NK-92 (cell line): Measurements from ENCODE around the gene CCDC182.

Experiments
- DNase-seq: peaks from one replicate; lab custom pipeline; 2025; ENCODE audit not compliant: unreplicated experiment; lab: John Stamatoyannopoulos, UW

Gene CCDC182

GRCh38 chr17:57730026-57730701 lies 14.9 kb downstream of the CCDC182 start:
- DNase-seq: no peak

- no peak for DNase-seq
These were observed 17.4 kb downstream of the CCDC182 start for GRCh38 chr17:57727630-57728175.

DNA sequence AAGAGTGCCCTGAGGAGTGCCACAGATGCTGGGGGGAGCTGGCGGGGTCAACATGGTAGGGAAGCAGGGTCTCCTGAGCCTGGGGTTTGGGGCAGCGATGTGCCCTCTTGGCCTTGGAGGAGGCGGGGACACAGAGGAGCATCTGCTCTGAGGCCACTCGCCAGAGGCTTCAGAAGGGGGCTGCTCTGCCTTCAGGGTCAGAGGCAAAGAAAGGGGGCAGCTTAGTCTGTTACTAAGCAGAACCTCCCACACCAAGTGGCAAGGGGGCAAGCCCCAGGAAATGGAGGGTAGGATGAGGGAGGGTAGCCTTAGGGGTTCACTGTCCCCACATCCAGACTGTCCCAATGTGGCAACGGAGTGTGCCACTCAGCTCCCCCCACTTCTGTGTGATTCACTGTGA lies 18.3 kb downstream of the CCDC182 start:
- no peak for DNase-seq

DNA sequence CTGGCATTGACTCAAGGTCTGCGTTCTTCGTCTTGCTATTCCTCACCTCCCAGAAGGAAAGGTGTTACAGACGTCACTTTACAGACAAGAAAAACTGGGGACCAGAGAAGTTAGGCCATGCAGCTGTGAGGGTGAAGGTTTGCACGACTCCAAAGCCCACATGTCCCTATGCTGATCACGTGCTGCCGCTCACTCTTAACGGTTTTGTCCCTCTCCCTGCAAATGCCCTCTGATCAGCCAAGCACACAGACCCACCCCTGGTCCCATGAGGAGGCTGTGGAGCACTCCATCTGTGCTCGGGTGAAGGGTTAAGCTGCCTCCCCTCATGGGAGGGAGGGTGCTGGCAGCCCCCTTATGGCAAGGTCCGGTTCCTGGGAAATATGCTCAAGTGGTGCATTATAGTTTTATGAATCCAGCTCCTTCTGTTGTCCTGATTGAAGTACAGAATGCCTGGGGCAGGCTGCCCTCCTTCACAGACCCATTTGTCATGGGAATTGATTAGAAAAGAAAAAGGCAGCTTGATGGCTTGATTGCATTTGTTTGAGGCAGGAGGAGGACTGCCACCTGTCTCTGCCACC lies 18.8 kb downstream of the CCDC182 start:
- no peak for DNase-seq

GRCh38 chr17:57724729-57725125 lies 20.4 kb downstream of the CCDC182 start:
- DNase-seq: no peak

DNA sequence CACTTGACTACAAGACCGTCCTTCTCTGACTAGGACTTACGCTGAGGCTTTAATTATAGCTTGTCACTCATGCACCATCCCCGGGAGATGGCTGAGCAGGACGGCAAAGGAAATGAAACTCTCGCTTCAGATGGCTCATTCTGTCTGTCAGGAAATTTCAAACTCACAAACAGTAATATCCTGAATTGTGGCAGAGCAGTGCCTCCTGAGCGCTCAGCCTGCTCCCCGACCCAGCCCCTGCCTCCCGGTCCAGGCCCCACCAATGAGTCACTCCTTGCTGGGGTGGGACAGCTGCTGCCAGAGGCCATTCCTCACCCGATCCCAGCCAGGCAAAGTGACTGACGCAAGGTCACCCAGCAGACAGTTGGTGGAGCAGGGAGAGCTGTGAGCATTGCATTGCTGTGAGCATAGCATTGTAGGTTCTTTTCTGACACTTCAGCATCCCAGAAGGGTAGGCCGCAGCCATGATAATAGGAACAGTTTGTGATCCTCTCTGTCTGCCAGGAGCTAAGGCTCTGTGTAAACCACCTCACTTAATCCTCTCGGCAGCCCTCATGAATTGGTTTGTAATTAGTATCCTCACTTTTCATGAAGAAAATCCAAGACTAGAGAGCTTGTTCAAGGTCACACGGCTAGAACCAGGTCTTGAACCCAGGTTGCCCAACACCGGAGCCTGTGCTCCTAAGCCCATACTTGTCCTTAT lies 20.9 kb downstream of the CCDC182 start:
- DNase-seq: no peak

DNA sequence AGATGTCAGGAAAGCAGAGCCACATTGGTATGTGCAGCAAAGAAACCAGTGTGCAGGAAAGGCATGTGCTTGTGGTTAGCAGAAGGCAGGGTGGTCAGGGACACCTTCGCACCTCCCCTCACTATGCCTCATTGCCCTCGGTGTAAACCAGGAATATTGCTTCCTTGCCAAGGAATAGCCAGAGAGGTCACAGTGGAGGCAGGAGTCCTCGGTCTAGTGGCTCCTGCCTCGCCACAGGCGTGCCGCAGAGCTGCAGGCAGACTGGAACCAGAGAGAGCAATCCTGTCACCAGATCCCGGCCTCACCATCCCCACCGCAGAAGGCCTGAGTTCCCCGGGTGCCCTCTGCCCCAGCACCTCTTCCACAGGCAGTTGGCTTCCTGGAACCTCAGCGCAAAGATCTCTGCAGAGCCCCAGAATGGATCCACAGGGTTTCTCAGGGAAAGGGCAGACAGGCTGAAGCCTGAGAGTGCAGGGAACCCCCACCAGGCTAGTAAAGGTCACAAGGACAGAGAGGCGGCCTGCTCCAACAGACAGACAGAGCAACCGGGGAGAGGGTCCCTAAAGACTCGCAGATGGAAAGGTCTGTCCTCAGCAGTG lies 21.6 kb downstream of the CCDC182 start:
- no peak for DNase-seq

DNA sequence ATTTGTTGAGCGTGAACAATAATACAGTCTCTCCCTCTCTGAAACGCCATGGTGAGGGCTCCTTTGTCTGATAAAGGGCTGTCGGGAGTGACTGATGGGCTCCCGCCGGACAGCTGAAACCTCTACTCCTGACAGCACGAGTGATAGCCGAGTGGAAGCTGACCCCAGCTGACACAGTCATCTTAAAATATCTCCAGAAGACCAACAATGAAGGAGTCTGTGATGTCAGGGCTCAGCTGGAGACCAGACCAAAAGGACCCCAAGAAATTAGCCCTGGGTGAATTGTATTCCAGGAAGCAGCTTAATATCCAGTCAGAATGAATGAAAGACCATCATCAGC lies 22.4 kb downstream of the CCDC182 start:
- no peak for DNase-seq

- DNase-seq: no peak
These were observed 23.0 kb downstream of the CCDC182 start for GRCh38 chr17:57721967-57722703.

GRCh38 chr17:57720386-57721035 lies 24.6 kb downstream of the CCDC182 start:
- no peak for DNase-seq

GRCh38 chr17:57718878-57719277 lies 26.2 kb downstream of the CCDC182 start:
- no peak for DNase-seq

GRCh38 chr17:57715981-57716380 lies 29.1 kb downstream of the CCDC182 start:
- DNase-seq: no peak

GRCh38 chr17:57714665-57715180 lies 30.4 kb downstream of the CCDC182 start:
- no peak for DNase-seq

DNA sequence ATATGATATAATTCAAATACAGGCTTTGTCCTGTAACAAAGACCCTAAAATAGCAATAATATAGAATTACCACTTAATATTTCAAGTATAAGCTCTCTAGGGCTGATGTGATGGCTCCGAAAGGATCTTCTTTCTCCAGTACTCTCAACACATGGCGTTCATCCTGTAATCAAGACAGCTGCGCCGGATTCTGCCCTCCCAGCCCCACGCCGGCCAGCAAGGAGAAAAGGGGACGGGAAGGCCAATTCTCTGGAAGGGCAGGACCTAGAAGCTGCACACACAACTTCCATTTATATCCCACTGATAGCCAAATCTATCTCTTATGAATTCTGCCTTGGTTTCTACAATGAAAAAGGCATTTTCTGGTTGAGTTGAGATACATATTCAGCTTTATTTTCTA lies 32.0 kb downstream of the CCDC182 start:
- no peak for DNase-seq

- no peak for DNase-seq
These were observed 36.7 kb downstream of the CCDC182 start for GRCh38 chr17:57708410-57708809.

GRCh38 chr17:57707892-57708291 lies 37.2 kb downstream of the CCDC182 start:
- DNase-seq: no peak

- DNase-seq: no peak
These were observed 38.3 kb downstream of the CCDC182 start for GRCh38 chr17:57706761-57707160.

- DNase-seq: no peak
These were observed 39.0 kb downstream of the CCDC182 start for GRCh38 chr17:57705921-57706695.

DNA sequence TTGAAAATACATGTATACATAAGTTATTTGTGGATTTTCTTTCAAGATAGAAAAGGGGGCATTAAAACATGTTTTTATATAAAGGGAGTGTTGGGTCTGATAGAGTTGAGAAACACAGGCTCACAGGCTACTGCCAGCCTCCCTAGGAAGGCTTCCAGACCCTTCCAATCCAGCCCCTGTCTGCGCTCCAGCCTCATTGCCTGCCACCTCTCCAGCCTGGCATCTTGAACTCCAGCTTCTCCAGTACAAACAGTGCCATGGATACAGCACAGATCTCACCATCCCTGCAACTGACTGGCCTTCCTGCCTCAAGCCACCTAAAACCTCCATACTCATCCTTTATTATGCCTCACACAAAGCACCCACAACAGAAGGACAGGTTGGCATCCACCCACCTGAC lies 40.7 kb downstream of the CCDC182 start:
- no peak for DNase-seq

DNA sequence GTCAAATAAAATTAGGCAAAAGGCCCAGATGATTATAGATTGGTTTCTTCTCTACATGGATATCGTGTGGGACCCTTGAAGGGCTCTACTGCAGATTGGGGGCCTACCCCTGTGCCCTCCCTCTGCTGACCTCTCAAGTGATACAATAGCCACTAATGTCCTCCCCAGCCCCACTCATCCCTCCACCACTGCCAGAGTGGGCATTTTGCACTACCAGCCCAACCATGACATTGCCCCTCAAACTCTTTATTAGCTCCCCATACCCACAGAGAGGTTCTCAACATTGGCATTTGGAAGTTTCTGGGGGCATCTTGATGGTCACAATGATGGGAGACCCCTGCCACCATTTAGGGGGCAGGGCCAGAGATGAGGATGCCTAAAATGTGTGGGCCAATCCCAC lies 41.8 kb downstream of the CCDC182 start:
- no peak for DNase-seq
